Activated CD4-positive, alpha-beta T cell treated with anti-CD3 and anti-CD28 coated beads, Interleukin-2, amount 50 U/mL, for 24 hours (primary cell): ENCODE measurements around the gene BCS1L.
A peak's percentile ranks its signal among the peaks of the same experiment; 100 is the strongest.

ENCODE experiments used
- DNase-seq, 2 donors: peaks; one replicate each; pipeline ENCODE4 v3.0.0-alpha.2; 2020; ENCODE audit warnings: low read depth in 1 of 2, low spot score in 1 of 2

BCS1L gene

DNA sequence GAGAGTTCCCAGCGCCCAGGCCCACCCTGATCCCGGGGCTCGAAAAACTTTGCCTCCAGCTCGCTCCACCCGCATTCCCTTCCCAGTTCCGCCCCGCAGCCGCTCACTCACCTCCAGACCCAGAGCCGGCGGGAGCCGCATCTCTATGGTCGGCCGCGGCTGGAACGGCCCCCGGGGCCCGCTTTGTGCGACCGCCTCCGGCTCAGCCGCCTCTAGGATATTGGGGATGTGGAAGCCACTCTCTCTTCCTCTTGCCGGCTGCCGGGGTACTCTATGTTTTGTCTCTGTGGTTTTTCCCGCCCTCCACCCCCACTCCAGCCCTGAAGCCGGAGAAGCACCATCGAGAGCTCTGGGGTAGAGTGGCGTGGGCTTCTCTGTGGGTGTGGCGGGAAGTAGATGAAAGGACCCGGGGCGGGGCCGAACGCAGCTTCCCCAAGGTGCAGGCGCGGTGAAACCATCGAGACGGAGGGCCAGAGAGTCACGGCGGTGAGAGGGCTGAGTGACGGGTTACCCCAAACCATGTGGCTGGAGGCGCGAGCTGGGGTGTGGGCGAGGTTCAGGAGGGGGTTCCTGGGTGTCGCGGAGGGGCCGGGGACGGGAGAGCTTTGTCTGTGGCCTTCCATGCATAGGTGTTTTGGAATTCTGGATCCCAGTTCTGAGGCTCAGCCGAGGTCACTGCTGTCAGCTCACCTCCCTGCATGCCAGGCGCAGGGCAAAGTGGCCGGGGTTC is at the start of gene BCS1L, which contains the start of gene ZNF142:
Gene BCS1L, plus strand, starts transcription at position 426 of the 730 bp plus-strand sequence. CDS start 1,305 bp downstream, outside the sequence.
Gene ZNF142, minus strand, starts transcription at position 366 of the 730 bp plus-strand sequence. CDS start 3,194 bp downstream, outside the sequence.
- DNase-seq = peak; percentile 87 to 95

GRCh38 chr2:218615868-218616315 is 43.6 kb upstream of the BCS1L start:
- DNase-seq = no peak

- no peak for DNase-seq
Observed at GRCh38 chr2:218618102-218618860, 41.2 kb upstream of the BCS1L start.

- DNase-seq = no peak
Observed at GRCh38 chr2:218621007-218621406, 38.5 kb upstream of the BCS1L start.

- DNase-seq = no peak
Observed at GRCh38 chr2:218622606-218623365, 36.7 kb upstream of the BCS1L start.

DNA sequence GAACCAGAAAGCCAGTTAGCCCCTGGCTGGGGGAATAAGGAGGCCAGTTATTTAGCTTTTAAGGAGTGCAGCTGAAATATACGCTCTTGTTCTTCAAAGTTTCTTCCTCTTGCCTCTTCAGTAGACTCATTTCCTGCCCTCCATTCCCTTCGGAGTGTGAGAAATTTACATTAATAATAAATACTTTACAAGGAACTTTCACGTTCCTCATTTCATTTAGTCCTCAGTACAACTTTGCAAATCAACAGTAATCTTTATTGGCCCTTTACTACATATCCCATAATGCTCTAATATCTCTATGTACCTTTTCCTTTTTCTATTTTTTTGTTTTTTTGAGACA is 36.1 kb upstream of the BCS1L start:
- no peak for DNase-seq

- no peak for DNase-seq
Observed at GRCh38 chr2:218626369-218626768, 33.1 kb upstream of the BCS1L start.

DNA sequence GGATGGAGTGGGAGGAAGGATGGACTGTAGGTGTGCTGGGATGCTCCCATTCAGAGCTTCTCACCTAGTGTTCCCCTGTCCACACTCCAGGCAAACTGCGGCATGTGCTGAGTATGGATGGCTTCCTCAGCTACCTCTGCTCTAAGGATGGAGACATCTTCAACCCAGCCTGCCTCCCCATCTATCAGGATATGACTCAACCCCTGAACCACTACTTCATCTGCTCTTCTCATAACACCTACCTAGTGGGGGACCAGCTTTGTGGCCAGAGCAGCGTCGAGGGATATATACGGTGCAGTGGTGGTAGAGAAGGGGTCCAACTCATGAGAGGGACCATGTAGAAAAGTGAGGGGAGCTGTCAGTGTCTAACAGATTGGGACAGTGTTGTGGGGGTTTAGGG is 31.5 kb upstream of the BCS1L start:
- DNase-seq = no peak

- DNase-seq = no peak
Observed at GRCh38 chr2:218631837-218632236, 27.6 kb upstream of the BCS1L start.

GRCh38 chr2:218635719-218636118 is 23.8 kb upstream of the BCS1L start:
- DNase-seq = no peak

GRCh38 chr2:218638372-218638771 is 21.1 kb upstream of the BCS1L start:
- no peak for DNase-seq

DNA sequence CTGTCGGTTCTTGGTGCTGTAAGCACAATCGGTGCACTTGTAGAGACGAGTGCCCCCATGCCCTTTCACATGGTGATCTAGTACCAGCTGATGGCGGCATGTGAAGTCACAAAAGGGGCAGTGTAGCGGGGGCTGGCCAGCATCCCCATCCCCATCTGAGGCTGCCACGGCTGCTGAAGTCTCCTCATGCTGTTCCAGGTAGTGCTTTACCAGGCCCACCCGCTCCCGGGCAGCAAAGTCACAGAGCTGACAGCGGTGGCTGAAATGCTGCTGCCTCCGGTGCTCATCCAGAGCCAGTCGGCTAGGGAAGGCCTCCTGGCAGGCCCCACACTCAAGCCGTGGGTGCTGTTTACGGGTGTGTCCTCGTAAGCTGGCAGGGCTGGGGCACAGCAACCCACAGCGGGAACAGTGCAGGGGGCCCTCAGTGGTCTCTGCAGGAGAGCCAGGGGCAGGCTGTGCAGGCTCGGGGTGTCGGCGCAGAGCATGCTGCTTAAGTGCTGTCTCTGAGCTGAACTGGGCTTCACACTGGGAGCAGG is 17.3 kb upstream of the BCS1L start:
- DNase-seq = no peak

DNA sequence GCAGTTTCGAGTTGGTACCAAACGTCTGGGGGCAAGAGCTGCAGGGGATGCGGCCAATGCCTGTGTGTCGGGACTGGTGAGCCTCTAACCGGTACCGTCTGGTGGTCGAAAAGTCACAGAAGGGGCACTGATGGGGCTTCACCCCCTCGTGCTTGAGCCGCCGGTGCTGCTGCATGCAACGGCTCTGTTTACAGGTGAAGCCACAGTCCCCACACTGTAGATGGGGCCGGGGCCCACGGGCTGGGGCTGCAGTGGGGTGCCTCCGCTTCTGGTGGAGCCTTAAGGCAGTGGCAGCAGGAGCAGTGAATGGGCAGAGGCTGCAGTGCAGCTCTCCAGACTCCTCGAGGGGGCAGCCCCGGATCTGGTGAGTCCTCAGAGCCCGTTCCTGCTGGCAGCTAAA is 16.7 kb upstream of the BCS1L start:
- no peak for DNase-seq

GRCh38 chr2:218643751-218644310 is 15.7 kb upstream of the BCS1L start:
- DNase-seq = no peak

GRCh38 chr2:218644721-218645120 is 14.8 kb upstream of the BCS1L start:
- no peak for DNase-seq

DNA sequence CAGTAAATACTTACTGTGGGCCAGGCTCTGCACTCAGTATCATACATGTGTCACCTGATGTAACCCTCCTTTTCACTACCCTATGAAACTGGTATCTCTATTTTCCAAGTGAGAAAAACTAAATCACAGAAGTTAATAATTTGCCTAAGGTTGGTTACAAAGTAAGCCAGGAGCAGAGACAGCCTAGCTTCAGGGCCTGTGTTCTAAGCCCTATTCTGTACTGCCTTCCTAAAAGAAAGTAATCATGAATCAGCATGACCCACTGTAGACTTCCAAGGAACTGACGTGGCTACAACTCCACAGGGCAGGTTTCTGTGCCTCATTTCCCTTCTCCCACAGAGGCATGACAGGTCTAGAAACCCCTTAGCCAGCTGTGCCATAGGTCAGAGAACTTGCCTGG is 14.4 kb upstream of the BCS1L start:
- DNase-seq = no peak

- peak in 1 of 2 donors; percentile 39 for DNase-seq
Observed at GRCh38 chr2:218648088-218648786, 11.2 kb upstream of the BCS1L start.

DNA sequence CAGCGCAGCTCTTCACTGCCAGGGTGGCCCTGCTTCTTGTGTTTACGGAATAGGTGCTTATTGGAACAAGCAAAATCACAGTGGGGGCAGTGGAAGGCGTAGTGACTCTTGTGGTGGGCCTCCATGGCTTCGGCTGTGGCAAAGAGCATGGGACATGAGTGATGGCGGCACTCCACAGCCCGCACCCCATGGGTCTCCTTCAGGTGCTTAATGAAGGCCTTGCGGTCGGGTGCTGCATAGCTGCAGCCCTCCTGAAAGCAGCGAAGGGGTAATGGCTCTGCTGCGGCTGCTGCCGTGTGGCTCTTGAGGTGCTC is 10.7 kb upstream of the BCS1L start:
- DNase-seq = no peak

GRCh38 chr2:218655751-218656150 is 3.7 kb upstream of the BCS1L start:
- DNase-seq = no peak

DNA sequence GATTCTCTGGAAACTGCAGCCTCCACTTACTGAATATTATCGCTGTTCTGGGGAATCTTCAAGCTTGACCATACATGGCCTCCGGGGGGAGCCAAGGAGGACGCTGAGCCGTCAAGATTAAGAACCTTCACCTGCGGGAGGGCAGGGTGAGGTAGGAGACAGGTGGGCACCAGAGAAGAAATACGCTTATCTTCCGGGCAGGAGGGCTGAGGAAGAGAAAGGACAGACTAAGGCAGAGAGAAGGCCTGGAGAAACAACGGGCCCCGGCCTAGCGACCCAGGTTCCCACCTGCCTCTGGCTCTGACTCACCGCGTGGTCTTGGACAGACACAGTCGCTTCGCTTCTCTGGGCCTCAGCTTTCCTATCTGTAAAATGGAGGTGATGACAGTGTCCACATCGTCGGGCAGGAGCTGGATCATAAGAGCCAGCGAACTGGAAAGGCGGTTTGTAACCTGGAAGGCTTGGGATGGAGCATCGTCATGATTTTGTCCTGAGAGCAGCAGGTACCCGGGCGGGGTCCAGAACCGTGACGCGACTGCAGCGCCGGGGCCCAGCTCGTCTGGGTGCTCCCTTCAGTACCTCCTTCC is 719 bp upstream of the BCS1L start:
- peak; percentile 18 to 24 for DNase-seq
